KG1 (cell line): ENCODE results near the gene UNC79.
"Not testable (repeated sequence)": the region's sequence is repeated elsewhere in the genome, so short reads cannot be mapped to it uniquely, and the experiment has no call there.

Experiments
- DNase-seq: peaks from one replicate; lab custom pipeline; 2025; lab: John Stamatoyannopoulos, UW

Gene UNC79

GRCh38 chr14:93493622-93494021 lies 62.9 kb downstream of the UNC79 start:
- not testable (repeated sequence) for DNase-seq

DNA sequence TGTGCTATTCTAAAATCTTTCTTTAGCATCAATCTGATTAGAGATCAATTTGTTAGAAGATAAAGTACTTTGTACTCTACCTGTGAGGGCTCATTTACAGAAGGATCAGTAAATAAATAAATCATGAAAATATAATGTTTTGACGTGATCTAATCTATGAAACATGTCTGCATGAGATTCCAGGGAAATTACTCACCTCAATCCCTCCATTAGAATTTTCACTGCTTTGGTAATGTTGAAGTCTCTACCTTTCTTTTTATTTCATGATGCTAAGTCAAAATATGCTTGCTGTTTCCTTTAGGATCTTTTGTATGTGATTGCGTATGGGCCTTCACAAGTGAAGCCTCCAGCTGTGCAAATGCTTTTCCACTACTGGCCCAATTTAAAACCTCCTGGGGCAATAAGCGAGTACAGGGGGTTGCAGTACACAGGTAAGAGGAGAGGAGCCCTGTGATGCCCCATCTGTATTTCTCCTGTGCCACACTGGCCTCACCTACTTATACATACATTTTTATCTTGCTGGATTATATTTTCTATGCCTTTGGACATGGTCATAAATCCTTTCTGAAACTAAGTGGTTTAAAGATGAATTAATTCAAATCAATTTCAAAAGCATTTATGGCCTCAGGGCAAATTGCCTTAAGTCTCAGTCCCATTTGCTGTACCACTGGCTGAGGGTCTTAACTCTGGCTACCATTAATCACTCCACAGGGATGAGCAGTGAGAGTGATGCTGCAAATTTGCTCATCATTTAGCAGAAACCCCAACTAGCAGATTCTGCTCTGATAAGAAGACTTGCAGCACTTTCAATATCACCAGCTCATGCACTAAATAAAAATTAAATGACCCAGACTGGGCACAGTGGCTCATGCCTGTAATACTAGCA lies 66.4 kb downstream of the UNC79 start:
- DNase-seq, result no peak

- no peak for DNase-seq
Measured at GRCh38 chr14:93510056-93510455, 79.3 kb downstream of the UNC79 start.

- no peak for DNase-seq
Measured at GRCh38 chr14:93511001-93511400, 80.3 kb downstream of the UNC79 start.

DNA sequence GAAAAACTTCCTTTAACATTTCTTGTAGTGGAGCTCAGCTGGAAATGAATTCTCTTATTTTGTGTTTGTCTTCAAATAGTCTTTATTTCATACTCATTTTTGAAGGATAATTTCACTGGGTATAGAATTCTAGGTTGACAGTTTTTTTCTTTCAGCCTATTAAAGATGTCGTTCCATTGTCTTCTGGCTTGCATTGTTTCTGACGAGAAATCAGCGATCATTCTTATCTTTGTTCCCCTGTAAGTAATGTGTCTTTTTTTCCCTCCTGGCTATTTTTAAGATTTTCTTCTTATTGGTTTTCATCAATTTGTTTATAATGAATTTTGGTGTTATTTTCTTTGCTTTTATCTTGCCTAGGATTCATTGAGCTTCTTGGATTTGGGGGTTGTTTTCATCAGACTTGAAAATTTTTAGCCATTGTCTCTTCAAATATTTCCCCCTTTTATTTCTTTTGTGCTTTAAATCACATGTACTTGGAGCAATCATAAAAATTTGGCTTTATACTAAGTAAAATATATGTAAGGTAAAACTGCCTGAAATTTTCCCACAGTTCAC lies 89.4 kb downstream of the UNC79 start:
- no peak for DNase-seq

DNA sequence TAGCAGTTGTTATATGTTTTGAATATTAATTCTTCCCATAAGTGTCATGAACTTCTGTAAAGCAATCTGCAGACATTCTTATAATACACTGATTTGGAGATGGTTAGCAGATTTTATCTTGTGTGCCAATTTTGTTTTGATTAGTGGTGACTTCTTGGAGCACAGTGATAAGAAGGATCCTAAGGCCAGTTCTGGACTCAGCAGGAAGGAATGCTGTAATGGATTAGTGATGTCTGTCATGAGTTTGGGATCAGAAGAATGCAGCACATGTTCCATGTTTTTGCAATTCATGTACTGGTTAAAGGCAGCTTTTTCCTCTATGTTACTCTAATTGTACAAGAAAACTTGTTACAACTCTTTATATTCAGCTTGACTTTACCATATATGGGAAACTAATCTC lies 91.5 kb downstream of the UNC79 start:
- DNase-seq, result no peak

GRCh38 chr14:93525216-93525615 lies 94.5 kb downstream of the UNC79 start:
- DNase-seq, result not testable (repeated sequence)

- DNase-seq, result no peak
Measured at GRCh38 chr14:93525696-93526451, 95.1 kb downstream of the UNC79 start.

- DNase-seq, result no peak
Measured at GRCh38 chr14:93527203-93527607, 96.5 kb downstream of the UNC79 start.

DNA sequence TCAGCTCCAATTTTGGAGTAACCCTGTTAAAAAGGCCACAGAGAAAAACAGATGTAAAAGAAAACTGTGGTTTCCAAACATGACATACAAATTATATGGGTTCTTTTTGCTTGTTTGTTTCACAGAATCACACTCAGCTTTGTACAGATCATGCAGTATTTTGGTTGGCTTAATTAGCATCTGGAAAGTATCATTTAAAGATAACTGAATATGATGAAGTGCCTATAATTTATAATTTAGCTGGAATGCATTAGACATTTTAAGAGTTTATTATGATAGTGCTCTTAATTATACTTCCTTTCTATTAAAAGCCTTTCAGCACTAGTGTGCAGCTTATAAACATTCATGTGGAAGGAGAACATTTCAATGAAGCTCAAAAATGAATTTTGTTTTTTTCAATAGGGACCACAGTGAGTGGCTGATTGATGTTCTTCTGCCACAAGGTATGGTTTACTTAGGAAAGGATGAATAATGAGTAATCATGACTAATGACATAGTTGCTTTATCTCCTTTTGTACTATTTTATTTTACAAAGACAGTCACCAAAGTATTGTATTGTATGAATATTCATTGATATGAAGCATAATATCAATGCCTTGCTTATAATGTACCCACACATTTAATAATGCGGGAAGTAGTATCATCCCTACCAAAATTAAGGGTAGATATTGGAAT lies 98.3 kb downstream of the UNC79 start:
- no peak for DNase-seq

- DNase-seq, result no peak
Measured at GRCh38 chr14:93531644-93532043, 100.9 kb downstream of the UNC79 start.

DNA sequence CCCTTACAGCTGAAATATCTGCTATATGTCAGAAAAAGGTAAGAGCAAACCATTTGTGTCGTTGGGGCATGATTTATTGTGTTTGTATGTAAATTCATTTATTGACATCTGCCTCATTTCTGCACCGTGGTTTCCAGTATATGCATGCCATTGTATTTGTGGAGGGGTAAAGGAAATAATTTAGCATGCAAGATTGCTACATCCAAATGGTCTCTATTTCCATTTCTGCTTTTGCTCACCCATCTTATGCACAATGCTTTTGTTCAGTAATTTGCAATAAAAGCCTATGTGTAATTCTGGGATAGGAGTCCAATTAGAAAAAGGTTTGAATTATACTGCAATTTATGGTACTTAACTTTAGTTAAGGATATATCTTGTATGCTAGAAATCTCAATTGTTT lies 101.8 kb downstream of the UNC79 start:
- no peak for DNase-seq

GRCh38 chr14:93533437-93533836 lies 102.7 kb downstream of the UNC79 start:
- DNase-seq, result no peak

DNA sequence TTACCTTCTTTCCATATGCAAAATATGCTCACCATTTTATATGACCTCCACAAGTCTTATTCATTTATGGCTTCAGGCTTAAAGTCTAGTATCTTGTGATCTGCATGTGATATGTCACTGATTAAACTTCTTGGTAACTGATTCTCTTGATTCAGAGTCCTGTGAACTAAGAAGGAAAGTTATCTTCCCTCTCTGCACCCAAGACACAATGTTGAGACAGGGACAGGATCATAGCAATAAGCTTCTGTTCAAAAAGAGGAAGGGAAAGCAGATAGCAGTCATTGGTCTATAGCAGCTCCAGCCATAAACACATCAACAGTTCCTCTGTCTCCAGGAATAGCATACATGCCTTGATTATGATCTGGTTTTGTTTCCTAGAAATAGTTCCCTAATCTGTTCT lies 103.1 kb downstream of the UNC79 start:
- DNase-seq, result no peak

DNA sequence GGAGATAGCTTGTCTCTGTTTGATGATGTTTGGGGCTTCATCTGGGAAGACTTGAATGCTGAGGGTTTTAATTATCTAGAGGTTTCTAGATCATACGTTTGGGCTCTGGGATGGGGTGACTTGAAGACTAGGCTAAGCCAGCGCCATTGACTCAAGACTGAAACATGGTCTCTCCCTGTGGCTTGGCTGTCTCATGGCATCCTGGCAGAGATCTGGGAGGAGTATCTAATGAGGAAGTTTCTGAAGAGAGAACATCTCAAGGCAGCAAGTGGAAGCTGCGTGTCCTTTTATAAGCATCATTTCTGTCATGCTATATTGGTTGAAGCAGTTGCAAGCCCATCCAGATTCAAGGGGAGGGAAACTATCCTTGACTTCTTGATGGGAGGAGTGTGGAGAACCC lies 104.8 kb downstream of the UNC79 start:
- no peak for DNase-seq

- no peak for DNase-seq
Measured at GRCh38 chr14:93536945-93537344, 106.2 kb downstream of the UNC79 start.

GRCh38 chr14:93537951-93538350 lies 107.2 kb downstream of the UNC79 start:
- no peak for DNase-seq

GRCh38 chr14:93538413-93538812 lies 107.7 kb downstream of the UNC79 start:
- DNase-seq, result no peak

GRCh38 chr14:93540235-93540634 lies 109.5 kb downstream of the UNC79 start:
- DNase-seq, result no peak

GRCh38 chr14:93543766-93544165 lies 113.0 kb downstream of the UNC79 start:
- DNase-seq, result no peak

DNA sequence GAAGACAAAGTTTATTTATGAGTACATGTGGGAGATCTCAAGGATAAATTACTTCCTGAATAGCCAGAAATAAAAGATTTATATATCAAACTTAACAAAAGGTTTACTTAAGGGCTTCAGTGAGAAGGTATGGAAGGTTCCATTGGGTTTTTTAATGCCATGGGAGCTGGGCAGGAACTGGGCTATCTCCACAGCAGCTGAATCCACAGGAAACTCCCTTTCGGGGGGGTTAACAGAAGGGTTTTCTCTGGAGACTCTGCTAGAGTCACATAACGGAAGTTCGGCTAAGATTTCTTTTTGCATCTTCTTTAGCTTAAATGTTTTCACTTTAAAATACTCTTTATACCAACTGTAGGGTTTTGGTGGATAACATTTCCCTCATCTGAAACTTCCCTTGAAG lies 113.5 kb downstream of the UNC79 start:
- no peak for DNase-seq

DNA sequence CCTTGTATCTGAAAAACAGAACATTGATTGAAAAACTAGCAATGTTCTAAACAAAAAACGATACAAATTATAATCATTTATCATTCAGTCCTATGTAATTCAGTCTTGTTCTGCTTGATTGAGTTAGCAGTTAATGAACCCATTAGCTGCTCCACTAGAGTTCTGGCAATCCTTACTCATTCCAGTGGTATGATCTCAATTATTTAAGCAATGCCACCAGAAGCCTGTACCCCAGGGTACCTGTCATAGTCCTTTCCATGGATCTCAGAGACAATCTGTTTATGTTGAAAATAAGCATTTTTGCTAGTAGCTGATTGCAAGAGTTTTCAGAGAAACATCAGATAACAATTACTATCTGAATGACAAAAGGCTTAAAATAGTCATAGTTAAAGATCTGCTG lies 115.9 kb downstream of the UNC79 start:
- DNase-seq, result no peak
